Cardiac muscle cell (in vitro differentiated cells and primary cell): ENCODE results near the gene PANK4. TPM values are rescaled to one million over a fixed set of nuclear protein-coding genes. Genes with fewer than 3 reads are reported as not detected.
A peak's percentile ranks its signal among the peaks of the same experiment; 100 is the strongest.

Experiments
- DNase-seq, 2 donors: peaks; one replicate each; pipeline versions ENCODE4 v3.0.0 to v3.0.0-alpha.2; 2010 to 2017; ENCODE audit warnings: low read depth in 1 of 2, low spot score in 1 of 2
- H3K27ac ChIP-seq: fragments of 200-600 bp; sonication (generic); 2 replicates; pipeline ENCODE4 v1.5.1; 2016
- H3K27me3 ChIP-seq: fragments of 200-600 bp; sonication (generic); 2 replicates; pipeline ENCODE4 v1.6.0; 2016; ENCODE audit warnings: control low read depth
- H3K36me3 ChIP-seq: fragments of 200-600 bp; sonication (generic); 2 replicates; pipeline ENCODE4 v1.5.1; 2016; ENCODE audit warnings: control low read depth
- H3K4me1 ChIP-seq: fragments of 200-600 bp; sonication (generic); 2 replicates; pipeline ENCODE4 v1.8.1; 2017; ENCODE audit warnings: low read depth, mild to moderate bottlenecking, mixed run types
- H3K4me3 ChIP-seq: fragments of 200-600 bp; sonication (generic); 2 replicates; pipeline ENCODE4 v1.5.1; 2016; ENCODE audit warnings: mild to moderate bottlenecking
- H3K9me3 ChIP-seq: fragments of 200-600 bp; sonication (generic); 2 replicates; pipeline ENCODE4 v1.5.1; 2017; ENCODE audit warnings: low read depth, mild to moderate bottlenecking, control low read depth
- CTCF ChIP-seq: IDR thresholded peaks from 2 replicates; pipeline ENCODE4 v1.5.1; 2012; ENCODE audit warnings: low read depth, mild to moderate bottlenecking, low read length
- polyA plus RNA-seq: library from polyadenylated mRNA; unstranded; fragments of >200 nt; fragmentation: Nextera tagmentation; extraction: Ambion mirVana; gene quantifications from 2 replicates; pipeline ENCODE4 v1.2.1, GENCODE V29; 2016
- total RNA-seq: library from RNA; depleted of rRNA; stranded (reverse); fragments of >200 nt; gene quantifications from 2 replicates; pipeline ENCODE4 v1.2.3, GENCODE V29; 2016

The PANK4 gene
- total and polyA plus RNA-seq, 2 experiments from 2014 or later: 44.5 to 63.2 TPM

- H3K36me3 ChIP-seq: no peaks in the 10 kb centered on the region
- no peak for TF ChIP-seq CTCF
- peak overlapping the region; percentile 13 for H3K4me3 ChIP-seq
- no peaks in the 10 kb centered on the region for H3K9me3 ChIP-seq
- peak overlapping the region; percentile 19 for H3K27ac ChIP-seq
- DNase-seq: peak; percentile 62 to 65
- H3K4me1 ChIP-seq: peaks cover 35% of the 10 kb centered on the region
- H3K27me3 ChIP-seq: no peaks in the 10 kb centered on the region
Measured at GRCh38 chr1:2546515-2547209, 20.3 kb upstream of the PANK4 start.

GRCh38 chr1:2545754-2546514, 19.5 kb upstream of the PANK4 start:
- Histone ChIP-seq H3K36me3 (no peaks in the 10 kb centered on the region), H3K9me3 (no peaks in the 10 kb centered on the region), H3K4me1 (peaks cover 35% of the 10 kb centered on the region), H3K27me3 (peaks cover 2% of the 10 kb centered on the region), H3K27ac (peak overlapping the region; percentile 91), H3K4me3 (peak overlapping the region; percentile 13)
- DNase-seq: peak; percentile 65 to 93
- TF ChIP-seq CTCF: no peak

- peaks cover 35% of the 10 kb centered on the region for H3K4me1 ChIP-seq
- peaks cover 10% of the 10 kb centered on the region for H3K27me3 ChIP-seq
- TF ChIP-seq CTCF: no peak
- peak overlapping the region; percentile 91 for H3K27ac ChIP-seq
- no peaks in the 10 kb centered on the region for H3K36me3 ChIP-seq
- peak in 1 of 2 donors; percentile 52 for DNase-seq
- H3K4me3 ChIP-seq: no peak overlapping the region
- H3K9me3 ChIP-seq: no peaks in the 10 kb centered on the region
Measured at GRCh38 chr1:2544875-2545640, 18.7 kb upstream of the PANK4 start.

GRCh38 chr1:2544093-2544874, 17.9 kb upstream of the PANK4 start:
- Histone ChIP-seq H3K9me3 (no peaks in the 10 kb centered on the region), H3K36me3 (no peaks in the 10 kb centered on the region), H3K4me3 (no peak overlapping the region), H3K4me1 (peaks cover 35% of the 10 kb centered on the region), H3K27ac (peak overlapping the region; percentile 91), H3K27me3 (peaks cover 11% of the 10 kb centered on the region)
- DNase-seq: no peak
- TF ChIP-seq CTCF: no peak
